HepG2 (cell line): Measurements from ENCODE around the gene BANP. TPM values are rescaled to one million over a fixed set of nuclear protein-coding genes. Genes with fewer than 3 reads are reported as not detected.

Source experiments
- BHLHE40 ChIP-seq: IDR thresholded peaks from 2 replicates; pipeline ENCODE4 v1.6.1; 2011; ENCODE audit warnings: low read length, improper control_type of control experiment
- IRX3 ChIP-seq: sonication (generic); formaldehyde crosslinking; IDR thresholded peaks from 2 replicates; pipeline ENCODE4 v1.8.1; 2023; ENCODE audit warnings: mild to moderate bottlenecking, low read depth, missing genetic modification reagents, borderline replicate concordance
- KDM4B ChIP-seq: sonication (generic); formaldehyde crosslinking; IDR thresholded peaks from 2 replicates; pipeline ENCODE4 v1.4.0; 2020; ENCODE audit warnings: missing genetic modification reagents
- RXRB ChIP-seq: IDR thresholded peaks from 2 replicates; pipeline ENCODE4 v1.6.1; 2016; ENCODE audit warnings: borderline replicate concordance, missing genetic modification reagents, missing compliant biosample characterization
- SYNCRIP ChIP-seq: fragments of 200-400 bp; formaldehyde crosslinking; IDR thresholded peaks from 2 replicates; pipeline ENCODE4 v1.6.1; 2018; ENCODE audit warnings: mild to moderate bottlenecking, low read depth, low read length; ENCODE audit not compliant: insufficient read depth
- XRCC5 ChIP-seq: fragments of 200-400 bp; formaldehyde crosslinking; optimal IDR thresholded peaks from 2 replicates; pipeline ENCODE3; 2017; ENCODE audit warnings: mild to moderate bottlenecking, low read length
- YY1 ChIP-seq: IDR thresholded peaks from 2 replicates; pipeline ENCODE4 v1.6.1; 2011; ENCODE audit warnings: low read length, low read depth, moderate library complexity, mild to moderate bottlenecking; ENCODE audit not compliant: insufficient read depth, insufficient replicate concordance
- ZNF235 ChIP-seq: sonication (generic); formaldehyde crosslinking; IDR thresholded peaks from 2 replicates; pipeline ENCODE4 v1.8.1; 2023; ENCODE audit warnings: mild to moderate bottlenecking, missing genetic modification reagents, borderline replicate concordance
- ZNF260 ChIP-seq: sonication (generic); formaldehyde crosslinking; IDR thresholded peaks from 2 replicates; pipeline ENCODE4 v1.4.0; 2020; ENCODE audit warnings: missing genetic modification reagents, low read depth, mild to moderate bottlenecking, borderline replicate concordance
- ZNF503 ChIP-seq: sonication (generic); formaldehyde crosslinking; IDR thresholded peaks from 2 replicates; pipeline ENCODE4 v1.4.0; 2020; ENCODE audit warnings: missing genetic modification reagents
- ZNF576 ChIP-seq: sonication (generic); formaldehyde crosslinking; IDR thresholded peaks from 2 replicates; pipeline ENCODE4 v1.4.0; 2020; ENCODE audit warnings: mild to moderate bottlenecking, missing genetic modification reagents
- ZNF761 ChIP-seq: sonication (generic); formaldehyde crosslinking; conservative IDR thresholded peaks from 2 replicates; pipeline ENCODE4 v1.4.0; 2020; ENCODE audit warnings: mild to moderate bottlenecking, missing genetic modification reagents
- polyA plus RNA-seq, 8 experiments: library from polyadenylated mRNA; depleted of rRNA in 3 of 8; stranded (reverse) in 7 of 8; unstranded in 1 of 8; fragments of >200 nt; fragmentation: Illumina TruSeq in 4 of 8; extraction: Trizol in 4 of 8; gene quantifications; 2 replicates each; pipeline versions ENCODE4 v1.2.1 to v1.2.3, GENCODE V29; 2011 to 2016; ENCODE audit warnings: low read depth in 4 of 8, missing spikeins in 1 of 8, mixed read lengths in 1 of 8; ENCODE audit not compliant: insufficient read depth in 1 of 8
- total RNA-seq, 5 experiments: library from RNA; depleted of rRNA; stranded (reverse); fragments of >200 nt; fragmentation: Illumina TruSeq; extraction: Trizol; gene quantifications; 2 replicates each; pipeline ENCODE4 v1.2.3, GENCODE V29; 2016; ENCODE audit warnings: low read depth in 1 of 5
- TF ChIP-seq, protein P1 (sequence below): fragments of 450-650 bp; IDR thresholded peaks from 2 replicates; pipeline ENCODE4 v1.6.1; 2016
- TF ChIP-seq, protein P2 (sequence below): sonication (generic); formaldehyde crosslinking; IDR thresholded peaks from 2 replicates; pipeline ENCODE4 v1.9.0; 2021; ENCODE audit warnings: missing genetic modification reagents, borderline replicate concordance
- TF ChIP-seq, protein P3 (sequence below): IDR thresholded peaks from 2 replicates; pipeline ENCODE4 v1.6.1; 2018; ENCODE audit warnings: missing genetic modification reagents, mild to moderate bottlenecking, missing compliant biosample characterization
- TF ChIP-seq, protein P4 (sequence below): sonication (generic); formaldehyde crosslinking; IDR thresholded peaks from 2 replicates; pipeline ENCODE4 v1.4.0; 2020; ENCODE audit warnings: mild to moderate bottlenecking, missing genetic modification reagents

BANP gene
- total and polyA plus RNA-seq, 2 of the 13 experiments (the other 11 are each of a cell fraction or from before 2014, with no cell fraction given), result 20.2 to 23.8 TPM

DNA sequence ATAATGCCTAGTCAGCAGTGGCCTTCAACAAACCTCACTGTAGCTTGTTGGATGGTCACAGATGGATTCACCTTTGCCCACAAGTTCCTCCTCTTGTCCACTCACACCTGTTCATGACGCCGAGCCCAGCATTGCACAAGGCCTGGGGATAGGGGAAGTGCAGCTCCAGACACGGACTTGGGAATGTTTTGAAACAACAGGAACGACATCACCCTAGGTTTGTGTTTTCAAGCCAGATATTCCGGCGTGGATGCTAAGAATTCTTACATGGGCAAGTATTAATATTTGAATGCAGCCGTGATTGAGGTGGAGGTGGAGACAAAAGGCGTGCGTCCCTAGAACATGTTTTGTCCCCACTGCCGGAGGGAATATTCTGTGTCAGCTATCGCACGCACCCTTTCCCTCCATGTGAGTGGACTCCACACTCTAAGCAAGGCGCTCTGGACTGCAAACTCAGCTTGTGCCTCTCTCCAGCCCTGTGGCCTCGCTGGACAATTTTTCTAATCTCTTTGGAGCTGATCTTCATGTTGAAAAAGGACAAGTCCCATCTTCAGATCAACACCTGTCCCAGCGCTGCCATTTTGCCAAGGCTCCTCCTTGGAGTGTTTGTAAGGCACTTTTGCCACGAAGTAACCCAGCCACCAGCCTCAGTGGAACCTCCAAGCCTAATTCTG lies 2.0 kb upstream of the BANP start (continued):
- TF ChIP-seq ZNF503 (no peak), IRX3 (CRISPR knock-in tag) (no peak), XRCC5 (no peak), SYNCRIP (no peak), ZNF761 (0 out of 2 replicates have a peak, but pooled peaks have one; percentile 57), BHLHE40 (no peak), ZNF235 (CRISPR knock-in tag) (no peak), ZNF576 (0 out of 2 replicates have a peak, but pooled peaks have one; percentile 20), ZNF260 (CRISPR knock-in tag) (no peak), YY1 (peak; percentile 60), RXRB (no peak), KDM4B (CRISPR knock-in tag) (no peak)
- TF ChIP-seq, protein P1, sequence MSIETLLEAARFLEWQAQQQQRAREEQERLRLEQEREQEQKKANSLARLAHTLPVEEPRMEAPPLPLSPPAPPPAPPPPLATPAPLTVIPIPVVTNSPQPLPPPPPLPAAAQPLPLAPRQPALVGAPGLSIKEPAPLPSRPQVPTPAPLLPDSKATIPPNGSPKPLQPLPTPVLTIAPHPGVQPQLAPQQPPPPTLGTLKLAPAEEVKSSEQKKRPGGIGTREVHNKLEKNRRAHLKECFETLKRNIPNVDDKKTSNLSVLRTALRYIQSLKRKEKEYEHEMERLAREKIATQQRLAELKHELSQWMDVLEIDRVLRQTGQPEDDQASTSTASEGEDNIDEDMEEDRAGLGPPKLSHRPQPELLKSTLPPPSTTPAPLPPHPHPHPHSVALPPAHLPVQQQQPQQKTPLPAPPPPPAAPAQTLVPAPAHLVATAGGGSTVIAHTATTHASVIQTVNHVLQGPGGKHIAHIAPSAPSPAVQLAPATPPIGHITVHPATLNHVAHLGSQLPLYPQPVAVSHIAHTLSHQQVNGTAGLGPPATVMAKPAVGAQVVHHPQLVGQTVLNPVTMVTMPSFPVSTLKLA, result no peak
- TF ChIP-seq, protein P2, sequence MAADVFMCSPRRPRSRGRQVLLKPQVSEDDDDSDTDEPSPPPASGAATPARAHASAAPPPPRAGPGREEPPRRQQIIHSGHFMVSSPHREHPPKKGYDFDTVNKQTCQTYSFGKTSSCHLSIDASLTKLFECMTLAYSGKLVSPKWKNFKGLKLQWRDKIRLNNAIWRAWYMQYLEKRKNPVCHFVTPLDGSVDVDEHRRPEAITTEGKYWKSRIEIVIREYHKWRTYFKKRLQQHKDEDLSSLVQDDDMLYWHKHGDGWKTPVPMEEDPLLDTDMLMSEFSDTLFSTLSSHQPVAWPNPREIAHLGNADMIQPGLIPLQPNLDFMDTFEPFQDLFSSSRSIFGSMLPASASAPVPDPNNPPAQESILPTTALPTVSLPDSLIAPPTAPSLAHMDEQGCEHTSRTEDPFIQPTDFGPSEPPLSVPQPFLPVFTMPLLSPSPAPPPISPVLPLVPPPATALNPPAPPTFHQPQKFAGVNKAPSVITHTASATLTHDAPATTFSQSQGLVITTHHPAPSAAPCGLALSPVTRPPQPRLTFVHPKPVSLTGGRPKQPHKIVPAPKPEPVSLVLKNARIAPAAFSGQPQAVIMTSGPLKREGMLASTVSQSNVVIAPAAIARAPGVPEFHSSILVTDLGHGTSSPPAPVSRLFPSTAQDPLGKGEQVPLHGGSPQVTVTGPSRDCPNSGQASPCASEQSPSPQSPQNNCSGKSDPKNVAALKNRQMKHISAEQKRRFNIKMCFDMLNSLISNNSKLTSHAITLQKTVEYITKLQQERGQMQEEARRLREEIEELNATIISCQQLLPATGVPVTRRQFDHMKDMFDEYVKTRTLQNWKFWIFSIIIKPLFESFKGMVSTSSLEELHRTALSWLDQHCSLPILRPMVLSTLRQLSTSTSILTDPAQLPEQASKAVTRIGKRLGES, result no peak
- TF ChIP-seq, protein P3, sequence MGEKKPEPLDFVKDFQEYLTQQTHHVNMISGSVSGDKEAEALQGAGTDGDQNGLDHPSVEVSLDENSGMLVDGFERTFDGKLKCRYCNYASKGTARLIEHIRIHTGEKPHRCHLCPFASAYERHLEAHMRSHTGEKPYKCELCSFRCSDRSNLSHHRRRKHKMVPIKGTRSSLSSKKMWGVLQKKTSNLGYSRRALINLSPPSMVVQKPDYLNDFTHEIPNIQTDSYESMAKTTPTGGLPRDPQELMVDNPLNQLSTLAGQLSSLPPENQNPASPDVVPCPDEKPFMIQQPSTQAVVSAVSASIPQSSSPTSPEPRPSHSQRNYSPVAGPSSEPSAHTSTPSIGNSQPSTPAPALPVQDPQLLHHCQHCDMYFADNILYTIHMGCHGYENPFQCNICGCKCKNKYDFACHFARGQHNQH (CRISPR knock-in tag), result peak; percentile 66; the same call in 1 of the 2 replicates
- TF ChIP-seq, protein P4, sequence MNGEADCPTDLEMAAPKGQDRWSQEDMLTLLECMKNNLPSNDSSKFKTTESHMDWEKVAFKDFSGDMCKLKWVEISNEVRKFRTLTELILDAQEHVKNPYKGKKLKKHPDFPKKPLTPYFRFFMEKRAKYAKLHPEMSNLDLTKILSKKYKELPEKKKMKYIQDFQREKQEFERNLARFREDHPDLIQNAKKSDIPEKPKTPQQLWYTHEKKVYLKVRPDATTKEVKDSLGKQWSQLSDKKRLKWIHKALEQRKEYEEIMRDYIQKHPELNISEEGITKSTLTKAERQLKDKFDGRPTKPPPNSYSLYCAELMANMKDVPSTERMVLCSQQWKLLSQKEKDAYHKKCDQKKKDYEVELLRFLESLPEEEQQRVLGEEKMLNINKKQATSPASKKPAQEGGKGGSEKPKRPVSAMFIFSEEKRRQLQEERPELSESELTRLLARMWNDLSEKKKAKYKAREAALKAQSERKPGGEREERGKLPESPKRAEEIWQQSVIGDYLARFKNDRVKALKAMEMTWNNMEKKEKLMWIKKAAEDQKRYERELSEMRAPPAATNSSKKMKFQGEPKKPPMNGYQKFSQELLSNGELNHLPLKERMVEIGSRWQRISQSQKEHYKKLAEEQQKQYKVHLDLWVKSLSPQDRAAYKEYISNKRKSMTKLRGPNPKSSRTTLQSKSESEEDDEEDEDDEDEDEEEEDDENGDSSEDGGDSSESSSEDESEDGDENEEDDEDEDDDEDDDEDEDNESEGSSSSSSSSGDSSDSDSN (CRISPR knock-in tag), result peak; percentile 61; the same call in 1 of the 2 replicates
